GM06990 (cell line): Measurements from ENCODE around the gene CAPN9.

Source experiments
- DNase-seq: peaks from one replicate; pipeline ENCODE4 v3.0.0-alpha.2; 2011; ENCODE audit not compliant: insufficient read length; ENCODE audit errors: extremely low read depth
- H3K27me3 ChIP-seq: replicated peaks from 2 replicates; pipeline ENCODE4 v1.6.0; 2011; ENCODE audit warnings: low read length; ENCODE audit not compliant: control insufficient read depth, insufficient read depth
- H3K36me3 ChIP-seq: 2 replicates; pipeline ENCODE4 v1.5.1; 2011; ENCODE audit warnings: low read length; ENCODE audit not compliant: control insufficient read depth, insufficient read depth
- H3K4me3 ChIP-seq: replicated peaks from 2 replicates; pipeline ENCODE4 v1.5.1; 2011; ENCODE audit warnings: low read depth, mild to moderate bottlenecking, control low read depth, low read length
- TF ChIP-seq, protein P1 (sequence below): IDR thresholded peaks from 2 replicates; pipeline ENCODE4 v1.5.1; 2011; ENCODE audit warnings: low read length, control low read depth, mild to moderate bottlenecking, inconsistent platforms; ENCODE audit not compliant: insufficient read depth, poor library complexity, severe bottlenecking

Gene CAPN9

DNA sequence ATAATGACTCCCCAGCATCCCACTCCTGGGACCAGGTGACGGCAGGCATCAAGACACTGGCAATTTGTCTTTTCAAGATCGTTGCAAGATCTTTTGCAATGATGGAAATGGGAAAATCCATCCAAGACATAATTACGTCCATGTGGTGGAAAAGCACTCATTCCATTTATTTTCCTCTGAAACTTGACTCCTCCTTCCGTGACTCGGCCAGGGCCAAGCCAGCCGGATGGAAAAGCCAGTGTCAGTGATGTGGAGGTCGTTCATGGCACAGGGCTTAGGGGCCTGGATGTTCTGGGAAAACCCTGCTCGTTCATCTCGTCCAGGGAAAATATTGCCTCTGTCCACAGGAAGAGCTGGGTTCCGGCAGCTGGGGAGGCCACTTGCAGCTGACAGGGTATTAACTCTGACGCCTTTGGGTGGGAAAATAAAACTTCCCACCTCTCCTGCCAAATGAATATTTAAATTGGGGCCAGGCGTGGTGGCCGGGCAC, 74.9 kb downstream of the CAPN9 start:
- Histone ChIP-seq H3K27me3 (no peaks in the 10 kb centered on the region; the same call in none of the 2 replicates), H3K4me3 (no peak overlapping the region), H3K36me3 (no peaks in the 10 kb centered on the region)
- DNase-seq = no peak
- TF ChIP-seq, protein P1, sequence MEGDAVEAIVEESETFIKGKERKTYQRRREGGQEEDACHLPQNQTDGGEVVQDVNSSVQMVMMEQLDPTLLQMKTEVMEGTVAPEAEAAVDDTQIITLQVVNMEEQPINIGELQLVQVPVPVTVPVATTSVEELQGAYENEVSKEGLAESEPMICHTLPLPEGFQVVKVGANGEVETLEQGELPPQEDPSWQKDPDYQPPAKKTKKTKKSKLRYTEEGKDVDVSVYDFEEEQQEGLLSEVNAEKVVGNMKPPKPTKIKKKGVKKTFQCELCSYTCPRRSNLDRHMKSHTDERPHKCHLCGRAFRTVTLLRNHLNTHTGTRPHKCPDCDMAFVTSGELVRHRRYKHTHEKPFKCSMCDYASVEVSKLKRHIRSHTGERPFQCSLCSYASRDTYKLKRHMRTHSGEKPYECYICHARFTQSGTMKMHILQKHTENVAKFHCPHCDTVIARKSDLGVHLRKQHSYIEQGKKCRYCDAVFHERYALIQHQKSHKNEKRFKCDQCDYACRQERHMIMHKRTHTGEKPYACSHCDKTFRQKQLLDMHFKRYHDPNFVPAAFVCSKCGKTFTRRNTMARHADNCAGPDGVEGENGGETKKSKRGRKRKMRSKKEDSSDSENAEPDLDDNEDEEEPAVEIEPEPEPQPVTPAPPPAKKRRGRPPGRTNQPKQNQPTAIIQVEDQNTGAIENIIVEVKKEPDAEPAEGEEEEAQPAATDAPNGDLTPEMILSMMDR = no peak

DNA sequence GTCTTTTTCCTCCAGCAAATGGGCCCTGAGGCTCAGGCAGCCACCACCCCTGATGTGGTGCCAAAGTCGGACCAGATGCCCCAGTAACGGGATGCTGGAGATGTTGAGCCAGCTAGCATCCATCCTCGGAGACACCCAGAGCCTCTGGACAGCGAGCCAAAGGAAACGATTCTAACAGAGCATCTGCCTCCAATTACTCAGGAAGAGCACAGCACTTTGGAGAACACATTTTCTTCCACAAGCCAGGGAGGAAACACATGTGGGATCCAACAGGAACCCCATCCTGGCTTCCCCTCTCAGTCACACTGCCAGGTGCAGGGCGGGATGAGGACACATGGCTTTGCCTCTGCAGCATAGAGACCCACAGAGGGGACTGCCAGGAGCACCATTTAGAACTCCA, 76.2 kb downstream of the CAPN9 start:
- H3K27me3 ChIP-seq = no peaks in the 10 kb centered on the region; the same call in none of the 2 replicates
- no peak overlapping the region for H3K4me3 ChIP-seq
- DNase-seq = no peak
- no peaks in the 10 kb centered on the region for H3K36me3 ChIP-seq
- TF ChIP-seq, protein P1 = no peak

DNA sequence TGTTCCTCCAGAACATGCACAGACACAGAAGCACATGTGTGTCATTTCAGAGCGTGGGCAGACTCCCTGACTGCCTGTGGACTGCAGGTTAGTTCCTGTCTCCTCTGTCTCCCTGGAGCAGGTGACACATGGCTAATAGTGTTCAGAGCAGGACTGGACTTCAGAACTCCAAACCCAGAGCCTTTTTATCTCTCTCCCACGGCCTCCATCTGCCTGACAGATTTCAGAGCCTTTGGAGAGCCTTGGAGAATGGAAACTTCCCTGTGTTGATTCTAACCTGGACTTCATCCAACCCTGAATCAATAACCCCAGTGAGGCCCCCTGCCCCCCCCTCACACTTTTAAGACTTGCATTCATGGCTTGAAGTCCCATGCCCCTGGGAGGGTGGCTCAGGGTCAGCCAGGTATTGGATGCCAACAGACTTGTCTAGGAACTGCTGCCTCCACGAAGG, 76.8 kb downstream of the CAPN9 start:
- Histone ChIP-seq H3K4me3 (no peak overlapping the region), H3K27me3 (no peaks in the 10 kb centered on the region; the same call in none of the 2 replicates), H3K36me3 (no peaks in the 10 kb centered on the region)
- TF ChIP-seq, protein P1 = no peak
- no peak for DNase-seq

DNA sequence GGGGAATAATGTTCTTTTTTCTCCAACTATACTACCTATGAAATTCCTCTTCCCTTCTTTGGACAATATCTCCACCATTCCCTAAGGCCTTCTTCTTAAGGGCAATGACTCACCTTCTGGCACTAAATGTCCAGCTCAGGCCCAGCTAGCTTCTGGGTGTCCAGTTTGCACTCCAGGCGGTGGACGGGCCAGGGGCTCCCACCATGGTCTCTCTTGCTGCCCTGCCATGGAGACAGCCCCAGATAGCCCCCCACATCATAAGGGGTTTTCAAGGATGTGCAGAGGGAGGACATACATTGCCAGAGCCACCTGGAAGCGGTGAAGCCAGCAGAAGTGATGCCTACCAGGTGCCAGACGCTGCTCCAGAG, 77.3 kb downstream of the CAPN9 start:
- DNase-seq = no peak
- TF ChIP-seq, protein P1 = no peak
- H3K27me3 ChIP-seq = no peaks in the 10 kb centered on the region; the same call in none of the 2 replicates
- H3K36me3 ChIP-seq = no peaks in the 10 kb centered on the region
- no peak overlapping the region for H3K4me3 ChIP-seq

DNA sequence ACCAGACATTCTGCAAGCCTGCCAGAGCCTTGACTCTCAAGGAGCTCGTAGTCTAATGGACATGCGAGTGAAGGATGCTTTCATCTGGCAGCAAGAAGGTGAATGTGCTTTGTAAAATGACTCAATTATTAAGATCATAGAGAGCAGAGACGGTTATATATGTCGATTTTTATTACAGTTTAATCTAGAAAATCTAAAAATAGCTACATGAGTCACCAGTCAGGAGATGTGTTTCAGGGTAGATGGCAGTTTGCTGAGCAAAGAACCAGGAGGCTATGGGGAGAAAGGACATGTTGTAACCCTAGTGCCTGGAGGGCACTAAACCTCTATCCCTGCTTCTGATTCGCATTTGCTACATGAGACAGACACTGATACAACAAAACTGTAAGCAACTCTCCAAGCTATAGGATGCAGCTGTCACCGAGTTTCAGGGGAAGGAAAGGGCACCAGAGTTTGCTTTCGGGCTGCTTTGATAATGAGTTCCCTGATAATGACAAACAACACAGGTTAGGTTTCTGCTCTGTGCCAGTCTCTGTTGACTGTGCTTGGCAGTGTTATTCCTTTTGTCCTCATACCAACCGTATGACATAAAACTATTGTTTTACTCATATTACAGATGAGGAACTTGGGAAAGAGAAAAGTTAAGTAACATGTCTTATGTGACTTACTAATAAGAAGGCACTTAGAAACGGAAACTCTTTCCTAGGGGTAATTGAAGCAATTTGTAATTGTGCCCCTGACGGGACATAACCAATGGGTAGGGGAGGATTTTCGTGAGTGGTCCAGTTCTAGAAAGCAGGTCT, 77.9 kb downstream of the CAPN9 start:
- Histone ChIP-seq H3K36me3 (no peaks in the 10 kb centered on the region), H3K27me3 (no peaks in the 10 kb centered on the region; the same call in none of the 2 replicates), H3K4me3 (no peak overlapping the region)
- TF ChIP-seq, protein P1 = no peak
- DNase-seq = no peak
